Prostate gland (tissue), 2 donors: ENCODE results near the gene HHEX. TPM values are rescaled to one million over a fixed set of nuclear protein-coding genes. Genes with fewer than 3 reads are reported as not detected.

Experiments used
- DNase-seq: peaks from one replicate; pipeline ENCODE4 v3.0.0-alpha.2; 2019; ENCODE audit warnings: low spot score
- H3K27ac ChIP-seq, 2 donors: fragments of 200-600 bp; sonication (generic); 2 replicates each; pipeline ENCODE4 v1.5.1; 2017 to 2019
- H3K27me3 ChIP-seq: fragments of 200-600 bp; sonication (generic); replicated peaks from 2 replicates; pipeline ENCODE4 v1.5.1; 2019; ENCODE audit not compliant: insufficient read depth
- H3K36me3 ChIP-seq, 2 donors: fragments of 200-600 bp; sonication (generic); 1 replicate in 1 of 2; 2 replicates in 1 of 2; pipeline versions ENCODE4 v1.5.1 to v1.8.1; 2017 to 2019
- H3K4me1 ChIP-seq: fragments of 200-600 bp; sonication (generic); replicated peaks from 2 replicates; pipeline ENCODE4 v1.5.1; 2019
- H3K4me3 ChIP-seq, 2 donors: fragments of 200-600 bp; sonication (generic); 2 replicates each; pipeline ENCODE4 v1.5.1; 2017 to 2019
- H3K9me3 ChIP-seq: fragments of 200-600 bp; sonication (generic); 2 replicates; pipeline ENCODE4 v1.5.1; 2017
- POLR2A ChIP-seq: fragments of 450-650 bp; IDR thresholded peaks from one replicate; pipeline ENCODE4 v1.6.1; 2016; ENCODE audit warnings: antibody characterized with exemption, mild to moderate bottlenecking
- POLR2AphosphoS5 ChIP-seq: sonication (generic); formaldehyde crosslinking; IDR thresholded peaks from one replicate; pipeline ENCODE4 v1.6.1; 2017; ENCODE audit warnings: antibody characterized with exemption
- WGBS: methylation state at CpG from one replicate; pipeline ENCODE4 v1.1.5; 2018; 5-methylcytosine and 5-hydroxymethylcytosine counted together
- intact Hi-C: fragments of 100-400 bp; cut with DNase I; formaldehyde crosslinking; loops from one replicate; pipeline ENCODE4 v1.14.2; 2022
- total RNA-seq, 2 donors: library from RNA; depleted of rRNA; stranded (reverse); fragments of >200 nt; gene quantifications; one replicate each; pipeline ENCODE4 v1.1.0, GENCODE V29; 2016
- TF ChIP-seq, protein P1 (sequence below), 4 experiments: fragments of 200-600 bp in 2 of 4; fragments of 450-650 bp in 2 of 4; sonication (generic) in 2 of 4; IDR thresholded peaks; 1 replicate in 3 of 4; 2 replicates in 1 of 4; pipeline ENCODE4 v1.5.1; 2016 to 2019; ENCODE audit warnings: antibody characterized with exemption in 4 of 4, mild to moderate bottlenecking in 2 of 4, moderate library complexity in 2 of 4

The HHEX gene
- total RNA-seq, 2 donors from 2014 or later = 3.0 to 6.6 TPM

DNA sequence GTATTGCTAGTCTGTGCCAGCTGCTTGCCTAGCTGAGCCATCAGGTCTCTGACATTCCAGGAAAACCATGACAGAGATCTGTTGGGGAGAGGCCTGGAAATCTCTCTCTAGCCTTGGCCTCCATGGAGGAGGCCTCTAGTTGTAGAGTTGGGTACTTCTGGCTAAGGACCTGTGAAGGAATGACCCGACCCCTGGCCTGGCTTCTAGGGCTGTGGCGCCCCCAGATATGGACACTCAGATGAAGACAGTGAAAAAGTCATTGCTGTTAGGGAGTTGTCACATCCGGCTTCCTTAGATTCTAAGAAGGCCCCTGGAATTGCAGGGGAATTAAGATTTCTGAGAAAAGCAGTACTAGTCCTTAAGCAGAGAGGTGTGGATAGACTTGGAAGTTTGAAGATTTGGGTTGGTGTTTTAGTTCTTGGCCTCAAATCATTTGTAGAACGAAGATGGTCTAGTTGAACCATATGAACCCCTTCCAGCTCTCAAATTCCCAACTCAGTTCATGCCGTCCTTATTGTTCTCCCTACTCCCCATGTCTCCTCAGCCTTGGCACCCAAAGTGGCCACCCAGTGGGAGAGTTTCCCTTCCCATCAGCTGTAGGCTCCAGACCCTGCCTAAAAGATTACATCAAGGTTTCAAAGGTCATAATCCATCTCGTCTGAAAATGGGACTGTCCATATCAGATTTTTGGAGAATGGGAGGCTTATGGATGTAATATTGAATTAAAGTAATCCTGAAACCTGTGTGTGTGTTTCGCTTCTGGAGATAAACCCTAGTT, 7.0 kb downstream of the HHEX start:
- no peaks in the 10 kb centered on the region for H3K27me3 ChIP-seq
- H3K27ac ChIP-seq = no peak overlapping the region
- H3K4me1 ChIP-seq = no peaks in the 10 kb centered on the region
- TF ChIP-seq, protein P1, sequence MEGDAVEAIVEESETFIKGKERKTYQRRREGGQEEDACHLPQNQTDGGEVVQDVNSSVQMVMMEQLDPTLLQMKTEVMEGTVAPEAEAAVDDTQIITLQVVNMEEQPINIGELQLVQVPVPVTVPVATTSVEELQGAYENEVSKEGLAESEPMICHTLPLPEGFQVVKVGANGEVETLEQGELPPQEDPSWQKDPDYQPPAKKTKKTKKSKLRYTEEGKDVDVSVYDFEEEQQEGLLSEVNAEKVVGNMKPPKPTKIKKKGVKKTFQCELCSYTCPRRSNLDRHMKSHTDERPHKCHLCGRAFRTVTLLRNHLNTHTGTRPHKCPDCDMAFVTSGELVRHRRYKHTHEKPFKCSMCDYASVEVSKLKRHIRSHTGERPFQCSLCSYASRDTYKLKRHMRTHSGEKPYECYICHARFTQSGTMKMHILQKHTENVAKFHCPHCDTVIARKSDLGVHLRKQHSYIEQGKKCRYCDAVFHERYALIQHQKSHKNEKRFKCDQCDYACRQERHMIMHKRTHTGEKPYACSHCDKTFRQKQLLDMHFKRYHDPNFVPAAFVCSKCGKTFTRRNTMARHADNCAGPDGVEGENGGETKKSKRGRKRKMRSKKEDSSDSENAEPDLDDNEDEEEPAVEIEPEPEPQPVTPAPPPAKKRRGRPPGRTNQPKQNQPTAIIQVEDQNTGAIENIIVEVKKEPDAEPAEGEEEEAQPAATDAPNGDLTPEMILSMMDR (IDR thresholded peaks at IDR 0.05) = no peak
- TF ChIP-seq POLR2A = no peak
- no peak for TF ChIP-seq POLR2AphosphoS5
- whole genome bisulfite sequencing = 84% methylated on average over 7 of the region's 7 CpGs
- H3K4me3 ChIP-seq = no peak overlapping the region
- intact Hi-C loops = loop anchor here (5.0 to 10.0 kb wide), 2 partner anchors 61 to 148 kb away; partner anchors contain the start of gene EXOC6
- DNase-seq = no peak
- no peaks in the 10 kb centered on the region for H3K36me3 ChIP-seq
- no peaks in the 10 kb centered on the region for H3K9me3 ChIP-seq

DNA sequence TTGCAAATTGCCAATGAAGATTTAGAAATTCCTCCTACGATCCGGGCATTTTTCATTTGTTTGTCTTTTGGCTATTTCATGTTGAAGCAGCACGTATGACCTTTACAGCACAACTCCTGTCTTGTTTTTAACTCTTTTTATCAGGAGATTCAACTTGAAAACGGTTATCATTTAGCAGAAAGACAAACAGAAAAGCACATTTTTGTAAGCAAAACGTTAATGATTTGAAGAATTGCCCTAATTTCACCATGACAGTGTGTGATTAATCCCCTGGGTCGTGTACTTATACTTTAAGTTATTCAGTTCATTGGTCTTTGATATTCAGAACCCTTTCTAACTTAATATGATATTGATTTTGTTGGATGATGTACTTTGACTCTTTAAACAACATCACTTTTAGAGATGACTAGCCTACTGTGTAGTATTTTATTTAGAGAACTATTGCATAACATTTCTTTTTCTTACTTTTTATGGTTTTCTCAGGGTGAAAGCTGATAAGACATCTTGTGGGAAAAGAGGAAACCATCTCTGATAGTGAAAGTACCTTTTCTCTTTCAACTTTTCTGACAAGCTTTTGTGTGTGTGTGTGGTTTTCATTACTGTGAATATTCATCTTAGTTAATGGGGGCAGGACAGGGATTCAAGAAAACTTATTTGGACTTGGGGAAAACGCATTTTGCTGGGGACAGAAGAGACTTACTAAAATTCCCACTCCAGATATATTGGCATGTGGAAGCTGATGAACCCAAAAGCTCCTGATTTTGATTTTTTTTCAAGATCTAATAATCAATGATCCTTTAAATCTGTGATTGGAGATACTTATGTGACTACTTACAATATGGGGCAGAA, 8.1 kb downstream of the HHEX start:
- H3K27me3 ChIP-seq = no peaks in the 10 kb centered on the region
- TF ChIP-seq, protein P1 (IDR thresholded peaks at IDR 0.05) = no peak
- TF ChIP-seq POLR2AphosphoS5 = no peak
- no peak for TF ChIP-seq POLR2A
- intact Hi-C loops = loop anchor here (5.0 to 10.0 kb wide), 2 partner anchors 59 to 147 kb away; partner anchors contain the start of gene EXOC6
- no peaks in the 10 kb centered on the region for H3K9me3 ChIP-seq
- no peaks in the 10 kb centered on the region for H3K36me3 ChIP-seq
- H3K4me3 ChIP-seq = no peak overlapping the region
- H3K4me1 ChIP-seq = no peaks in the 10 kb centered on the region
- DNase-seq = no peak
- 40% methylated on average over 7 of the region's 7 CpGs for WGBS
- H3K27ac ChIP-seq = no peak overlapping the region

GRCh38 chr10:92699193-92699517, 9.4 kb downstream of the HHEX start:
- no peaks in the 10 kb centered on the region for H3K36me3 ChIP-seq
- intact Hi-C loops = loop anchor here (5.0 to 10.0 kb wide), 2 partner anchors 58 to 146 kb away; partner anchors contain the start of gene EXOC6
- no peaks in the 10 kb centered on the region for H3K4me1 ChIP-seq
- DNase-seq = no peak
- WGBS = 5% methylated on average over 3 of the region's 3 CpGs
- no peak overlapping the region for H3K27ac ChIP-seq
- TF ChIP-seq POLR2AphosphoS5 (no peak), POLR2A (no peak)
- TF ChIP-seq, protein P1 (IDR thresholded peaks at IDR 0.05) = no peak
- H3K9me3 ChIP-seq = no peaks in the 10 kb centered on the region
- H3K4me3 ChIP-seq = peak overlapping the region; percentile 18 to 25
- no peaks in the 10 kb centered on the region for H3K27me3 ChIP-seq

DNA sequence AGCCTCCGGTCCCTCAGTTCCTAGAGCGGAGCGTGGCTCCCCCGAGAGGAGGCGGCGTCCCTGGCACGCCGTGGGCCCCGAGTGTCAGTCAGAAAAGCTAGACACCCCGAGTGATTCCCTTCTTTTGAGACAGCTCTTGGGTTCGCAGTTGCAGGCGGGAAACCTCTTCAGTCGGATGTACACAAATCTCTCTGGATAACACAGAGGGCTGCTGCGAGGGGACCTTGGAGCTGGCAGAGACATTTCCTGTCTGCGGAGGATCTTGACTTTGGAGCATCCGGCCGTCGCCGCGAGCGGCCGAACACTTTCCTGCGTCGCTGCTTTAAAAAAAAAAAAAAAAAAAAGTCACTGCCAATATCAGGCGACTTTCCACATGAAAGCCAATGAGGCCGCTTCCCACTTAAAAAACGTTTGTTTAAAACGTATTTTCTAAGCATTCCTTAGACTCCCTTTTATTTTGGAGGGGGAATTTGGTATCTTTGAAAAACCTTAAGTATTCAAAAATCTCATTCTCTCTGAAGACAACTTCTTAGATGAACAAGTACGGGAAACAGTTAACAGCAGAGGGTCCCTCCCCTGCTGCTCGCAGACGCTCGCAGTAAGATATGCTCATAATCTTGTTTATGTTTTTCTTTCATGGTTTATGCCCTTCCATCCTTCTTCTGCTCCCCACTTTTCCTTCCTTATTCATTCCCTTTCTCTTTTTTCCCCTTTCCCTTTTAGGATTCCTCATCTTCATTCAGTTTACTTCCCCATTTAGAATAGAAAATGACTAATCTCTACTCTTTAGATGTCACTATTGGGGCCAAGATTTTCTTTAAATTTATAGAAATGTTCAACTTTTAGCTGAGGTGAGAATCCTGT, 10.0 kb downstream of the HHEX start:
- DNase-seq = no peak
- no peak overlapping the region for H3K27ac ChIP-seq
- TF ChIP-seq POLR2AphosphoS5 = no peak
- TF ChIP-seq POLR2A = no peak
- TF ChIP-seq, protein P1 (IDR thresholded peaks at IDR 0.05) = no peak

More for the DNA sequence above, 10.0 kb downstream of the HHEX start:
- H3K27me3 ChIP-seq = no peaks in the 10 kb centered on the region
- intact Hi-C loops = loop anchor here (5.0 to 10.0 kb wide), 2 partner anchors 58 to 145 kb away; partner anchors contain the start of gene EXOC6
- WGBS = 2% methylated on average over 32 of the region's 32 CpGs
- no peaks in the 10 kb centered on the region for H3K9me3 ChIP-seq
- H3K4me1 ChIP-seq = no peaks in the 10 kb centered on the region
- peak overlapping the region; percentile 18 to 25 for H3K4me3 ChIP-seq
- no peaks in the 10 kb centered on the region for H3K36me3 ChIP-seq
